ENCODE results near the gene PRPS1. TPM values are rescaled to one million over a fixed set of nuclear protein-coding genes. Genes with fewer than 3 reads are reported as not detected.
"Not testable (repeated sequence)": the region's sequence is repeated elsewhere in the genome, so short reads cannot be mapped to it uniquely, and the experiment has no call there.

The PRPS1 gene
- total RNA-seq, 2 experiments from 2014 or later: 69.8 to 71.3 TPM

DNA sequence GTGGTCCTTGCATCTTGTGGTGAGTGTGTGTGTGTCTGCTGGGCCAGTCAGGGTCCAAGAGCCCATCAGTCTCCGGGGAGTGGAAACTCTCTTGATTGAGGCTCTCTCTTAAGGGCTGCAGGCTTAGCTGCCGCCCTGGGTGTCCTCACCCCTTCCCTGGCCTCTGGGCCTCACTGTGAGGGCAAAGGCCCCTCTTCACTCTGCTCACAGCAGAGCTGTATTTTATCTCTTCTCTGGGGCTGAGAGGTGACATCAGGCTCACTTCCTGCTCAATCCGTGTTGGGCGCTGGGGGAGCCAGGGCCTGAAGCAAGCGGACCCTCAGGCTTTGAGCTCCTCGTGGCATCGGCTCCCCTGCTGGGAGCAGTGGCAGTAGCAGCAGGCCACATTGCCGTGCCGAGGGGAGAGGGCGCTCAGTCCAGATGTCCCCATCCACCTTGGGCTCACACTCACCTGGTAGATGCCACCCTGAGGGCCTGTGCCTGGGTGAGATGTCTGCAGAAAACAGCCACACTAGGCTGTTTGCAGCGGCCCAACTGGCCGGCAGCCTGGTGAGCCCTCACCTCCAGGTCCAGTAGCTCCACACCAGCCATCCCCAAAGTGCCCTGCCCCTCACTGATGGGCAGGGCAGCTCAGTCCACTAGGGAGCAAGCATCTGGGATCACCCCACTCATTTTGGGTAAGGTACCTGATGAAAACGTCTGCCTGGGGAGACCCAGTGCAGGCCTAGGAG, 24.7 kb upstream of the PRPS1 start:
- H3K9me3 Mint-ChIP-seq (ENCODE audit: insufficient read depth): no peaks in the 10 kb centered on the region
- DNase-seq (no peak), ATAC-seq (no peak)
- H3K4me1 Mint-ChIP-seq (ENCODE audit: low read depth): no peaks in the 10 kb centered on the region
- H3K27me3 Mint-ChIP-seq (ENCODE audit: low read depth): no peaks in the 10 kb centered on the region
- H3K36me3 Mint-ChIP-seq (ENCODE audit: low read depth): no peaks in the 10 kb centered on the region
- ChIA-PET POLR2A (no interaction called here), CTCF (no interaction called here)
- H3K27ac Mint-ChIP-seq: no peak overlapping the region
- no peak overlapping the region for H3K4me3 Mint-ChIP-seq

DNA sequence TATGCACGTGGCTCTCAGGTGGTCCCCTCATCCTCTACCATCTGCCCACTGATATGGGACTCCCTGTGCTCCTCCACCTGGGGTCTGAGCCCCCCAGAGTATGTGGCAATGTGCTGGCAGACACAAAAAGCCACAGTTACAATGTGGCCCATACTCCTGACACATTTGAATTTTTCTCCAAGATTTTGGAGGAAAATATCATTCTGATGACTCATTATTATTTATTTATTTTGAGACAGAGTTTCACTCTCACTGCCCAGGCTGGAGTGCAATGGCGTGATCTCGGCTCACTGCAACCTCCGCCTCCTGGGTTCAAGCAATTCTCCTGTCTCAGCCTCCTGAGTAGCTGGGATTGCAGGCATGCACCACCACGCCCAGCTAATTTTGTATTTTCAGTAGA, 19.2 kb upstream of the PRPS1 start:
- DNase-seq; H3K4me3 Mint-ChIP-seq; H3K27me3 Mint-ChIP-seq (ENCODE audit: low read depth); CTCF ChIA-PET; H3K9me3 Mint-ChIP-seq (ENCODE audit: insufficient read depth); H3K4me1 Mint-ChIP-seq (ENCODE audit: low read depth); H3K36me3 Mint-ChIP-seq (ENCODE audit: low read depth); POLR2A ChIA-PET; H3K27ac Mint-ChIP-seq; ATAC-seq: not testable (repeated sequence)

DNA sequence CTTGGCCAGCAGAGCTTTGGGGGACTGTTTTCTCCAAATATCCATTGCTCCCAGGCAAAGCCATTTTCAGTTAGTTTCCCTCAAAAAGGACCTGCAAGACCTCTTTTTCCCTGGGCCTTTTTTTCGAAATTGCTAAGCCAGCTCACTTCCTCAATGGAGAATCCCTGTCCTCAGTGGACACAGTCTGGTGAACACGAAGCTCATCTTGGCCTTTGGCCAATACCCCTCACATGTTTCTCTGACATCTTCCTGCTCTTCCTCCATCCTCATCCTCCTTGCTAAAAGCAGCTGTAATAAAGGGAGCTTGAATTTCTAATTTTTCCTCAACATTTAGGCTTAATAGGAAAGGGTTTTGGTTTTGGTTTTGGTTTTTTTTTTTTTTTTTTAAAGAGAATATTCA, 17.6 kb upstream of the PRPS1 start:
- ATAC-seq (no peak), DNase-seq (no peak)
- H3K9me3 Mint-ChIP-seq (ENCODE audit: insufficient read depth): no peaks in the 10 kb centered on the region
- H3K36me3 Mint-ChIP-seq (ENCODE audit: low read depth): no peaks in the 10 kb centered on the region
- ChIA-PET CTCF (no interaction called here), POLR2A (interaction anchor here (0.6 kb wide), 1 partner anchor 297 kb away, joined by 3 read pairs; no protein-coding TSS in a partner anchor)
- no peak overlapping the region for H3K4me3 Mint-ChIP-seq
- H3K27ac Mint-ChIP-seq: no peak overlapping the region
- H3K4me1 Mint-ChIP-seq (ENCODE audit: low read depth): no peaks in the 10 kb centered on the region
- H3K27me3 Mint-ChIP-seq (ENCODE audit: low read depth): no peaks in the 10 kb centered on the region

DNA sequence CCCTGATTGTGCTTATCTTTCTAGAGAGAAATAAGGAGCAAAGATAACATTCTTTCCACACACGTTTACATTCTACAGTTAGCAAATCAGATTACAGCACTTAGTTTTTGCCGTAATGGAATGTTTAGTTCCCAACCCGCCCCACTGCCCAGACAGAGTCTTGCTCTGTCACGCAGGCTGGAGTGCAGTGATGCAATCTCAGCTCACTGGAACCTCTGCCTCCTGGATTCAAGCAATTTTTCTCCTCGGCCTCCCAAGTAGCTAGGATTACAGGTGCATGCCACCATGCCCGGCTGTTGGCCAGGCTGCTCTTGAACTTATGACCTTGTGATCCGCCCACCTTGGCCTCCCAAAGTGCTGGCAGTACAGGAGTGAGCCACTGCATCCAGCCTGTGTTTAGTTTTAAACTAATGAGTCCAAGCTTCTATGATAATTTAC, 8.4 kb upstream of the PRPS1 start:
- H3K27ac Mint-ChIP-seq: no peak overlapping the region
- no peaks in the 10 kb centered on the region for H3K4me1 Mint-ChIP-seq (ENCODE audit: low read depth)
- CTCF ChIA-PET: interaction anchor here (0.8 kb wide), 1 partner anchor 295 kb away, joined by 3 read pairs; no protein-coding TSS in a partner anchor
- ATAC-seq: no peak
- H3K4me3 Mint-ChIP-seq: no peak overlapping the region
- H3K36me3 Mint-ChIP-seq (ENCODE audit: low read depth): no peaks in the 10 kb centered on the region
- H3K9me3 Mint-ChIP-seq (ENCODE audit: insufficient read depth): no peaks in the 10 kb centered on the region
- no peak for DNase-seq
- H3K27me3 Mint-ChIP-seq (ENCODE audit: low read depth): peaks cover 5% of the 10 kb centered on the region
- POLR2A ChIA-PET: no interaction called here

DNA sequence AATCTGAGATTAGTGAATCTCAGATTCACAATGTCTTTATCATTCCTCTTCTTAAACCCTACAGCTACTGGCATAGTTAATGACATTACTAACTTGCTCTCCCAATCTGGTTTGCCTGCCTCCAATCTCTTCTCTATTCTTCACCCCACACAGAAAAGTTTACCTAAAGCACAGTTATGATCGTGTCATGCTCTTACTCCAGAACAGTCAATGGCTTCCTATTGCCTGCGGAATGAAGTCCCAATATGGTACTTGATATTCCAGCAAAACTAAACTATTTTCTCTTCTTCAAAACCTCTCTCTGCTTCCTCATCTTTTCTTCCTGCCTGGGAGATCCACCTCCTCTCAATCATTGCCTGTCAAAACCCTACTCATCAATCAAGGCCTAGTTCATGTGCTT, 3.4 kb upstream of the PRPS1 start:
- DNase-seq: no peak
- no peak overlapping the region for H3K27ac Mint-ChIP-seq
- POLR2A ChIA-PET: no interaction called here
- H3K4me3 Mint-ChIP-seq: no peak overlapping the region
- H3K27me3 Mint-ChIP-seq (ENCODE audit: low read depth): peaks cover 5% of the 10 kb centered on the region
- H3K9me3 Mint-ChIP-seq (ENCODE audit: insufficient read depth): no peaks in the 10 kb centered on the region
- CTCF ChIA-PET: no interaction called here
- no peak for ATAC-seq
- peaks cover 8% of the 10 kb centered on the region for H3K4me1 Mint-ChIP-seq (ENCODE audit: low read depth)
- H3K36me3 Mint-ChIP-seq (ENCODE audit: low read depth): no peaks in the 10 kb centered on the region

DNA sequence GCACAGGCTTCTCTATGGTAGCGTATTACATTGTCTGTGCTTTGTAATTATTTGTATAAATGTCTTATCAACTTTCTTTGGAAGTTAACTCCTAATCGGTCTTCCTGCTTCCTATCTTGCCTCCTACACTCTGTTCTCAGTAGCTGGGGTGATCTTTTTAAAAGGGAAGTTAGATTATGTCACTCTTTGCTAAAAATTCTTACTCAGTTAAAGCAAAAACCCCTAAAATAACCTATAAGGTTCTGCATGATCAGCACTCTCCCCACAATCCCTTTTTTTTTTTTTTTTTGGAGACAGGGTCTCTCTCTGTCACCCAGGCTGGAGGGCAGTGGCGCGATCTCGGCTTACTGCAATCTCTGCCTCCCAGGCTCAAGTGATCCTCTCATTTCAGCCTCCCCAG, 2.6 kb upstream of the PRPS1 start:
- no peak overlapping the region for H3K27ac Mint-ChIP-seq
- ChIA-PET POLR2A (no interaction called here), CTCF (no interaction called here)
- ATAC-seq: no peak
- H3K4me1 Mint-ChIP-seq (ENCODE audit: low read depth): peaks cover 17% of the 10 kb centered on the region
- no peaks in the 10 kb centered on the region for H3K9me3 Mint-ChIP-seq (ENCODE audit: insufficient read depth)
- no peak for DNase-seq
- no peak overlapping the region for H3K4me3 Mint-ChIP-seq
- H3K27me3 Mint-ChIP-seq (ENCODE audit: low read depth): peaks cover 5% of the 10 kb centered on the region
- peaks cover under 1% of the 10 kb centered on the region for H3K36me3 Mint-ChIP-seq (ENCODE audit: low read depth)

DNA sequence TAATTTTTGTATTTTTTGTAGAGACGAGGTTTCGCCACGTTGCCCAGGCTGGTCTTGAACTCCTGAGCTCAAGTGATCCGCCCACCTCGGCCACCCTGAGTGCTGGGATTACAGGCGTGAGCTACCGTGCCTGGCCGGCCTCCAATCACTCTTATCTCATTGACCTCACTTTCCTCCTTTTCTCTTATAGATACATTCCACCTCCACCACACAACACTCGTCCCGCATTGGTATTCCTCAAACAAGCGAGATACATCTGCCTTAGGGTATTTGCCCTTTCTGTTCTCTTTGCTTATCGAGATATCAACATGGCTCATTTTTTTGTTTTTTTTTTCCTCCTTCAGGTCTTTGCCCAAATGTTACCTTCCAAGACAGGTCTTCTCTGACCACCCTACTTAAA, 1.8 kb upstream of the PRPS1 start:
- peaks cover 18% of the 10 kb centered on the region for H3K4me1 Mint-ChIP-seq (ENCODE audit: low read depth)
- ChIA-PET POLR2A (no interaction called here), CTCF (no interaction called here)
- ATAC-seq: no peak
- H3K36me3 Mint-ChIP-seq (ENCODE audit: low read depth): peaks cover 2% of the 10 kb centered on the region
- H3K4me3 Mint-ChIP-seq: no peak overlapping the region
- H3K27me3 Mint-ChIP-seq (ENCODE audit: low read depth): peaks cover 5% of the 10 kb centered on the region
- H3K9me3 Mint-ChIP-seq (ENCODE audit: insufficient read depth): no peaks in the 10 kb centered on the region
- H3K27ac Mint-ChIP-seq: no peak overlapping the region
- DNase-seq: no peak

DNA sequence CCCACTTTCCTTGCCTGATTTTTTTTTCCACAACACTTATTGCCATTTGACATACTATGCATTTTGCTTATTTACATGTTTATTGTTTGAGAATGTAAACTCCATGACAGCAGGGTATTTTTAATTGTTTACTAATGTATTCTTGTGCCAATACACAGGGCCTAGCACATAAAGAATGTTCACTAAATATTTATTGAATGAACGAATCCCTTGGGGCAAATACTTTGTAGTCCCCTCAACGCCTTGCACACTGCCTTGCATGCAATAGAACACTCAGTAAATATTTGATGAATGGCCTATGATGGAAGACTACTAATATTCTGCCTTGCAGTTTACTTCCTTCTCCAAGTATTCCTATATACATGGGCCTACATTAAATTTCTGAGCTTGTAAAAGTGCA, 1.4 kb upstream of the PRPS1 start:
- POLR2A ChIA-PET: no interaction called here
- DNase-seq (no peak), ATAC-seq (no peak)
- CTCF ChIA-PET: no interaction called here
- H3K4me3 Mint-ChIP-seq: no peak overlapping the region
- no peak overlapping the region for H3K27ac Mint-ChIP-seq
- H3K36me3 Mint-ChIP-seq (ENCODE audit: low read depth): peaks cover 2% of the 10 kb centered on the region
- peaks cover 18% of the 10 kb centered on the region for H3K4me1 Mint-ChIP-seq (ENCODE audit: low read depth)
- H3K27me3 Mint-ChIP-seq (ENCODE audit: low read depth): peaks cover 3% of the 10 kb centered on the region
- H3K9me3 Mint-ChIP-seq (ENCODE audit: insufficient read depth): no peaks in the 10 kb centered on the region

DNA sequence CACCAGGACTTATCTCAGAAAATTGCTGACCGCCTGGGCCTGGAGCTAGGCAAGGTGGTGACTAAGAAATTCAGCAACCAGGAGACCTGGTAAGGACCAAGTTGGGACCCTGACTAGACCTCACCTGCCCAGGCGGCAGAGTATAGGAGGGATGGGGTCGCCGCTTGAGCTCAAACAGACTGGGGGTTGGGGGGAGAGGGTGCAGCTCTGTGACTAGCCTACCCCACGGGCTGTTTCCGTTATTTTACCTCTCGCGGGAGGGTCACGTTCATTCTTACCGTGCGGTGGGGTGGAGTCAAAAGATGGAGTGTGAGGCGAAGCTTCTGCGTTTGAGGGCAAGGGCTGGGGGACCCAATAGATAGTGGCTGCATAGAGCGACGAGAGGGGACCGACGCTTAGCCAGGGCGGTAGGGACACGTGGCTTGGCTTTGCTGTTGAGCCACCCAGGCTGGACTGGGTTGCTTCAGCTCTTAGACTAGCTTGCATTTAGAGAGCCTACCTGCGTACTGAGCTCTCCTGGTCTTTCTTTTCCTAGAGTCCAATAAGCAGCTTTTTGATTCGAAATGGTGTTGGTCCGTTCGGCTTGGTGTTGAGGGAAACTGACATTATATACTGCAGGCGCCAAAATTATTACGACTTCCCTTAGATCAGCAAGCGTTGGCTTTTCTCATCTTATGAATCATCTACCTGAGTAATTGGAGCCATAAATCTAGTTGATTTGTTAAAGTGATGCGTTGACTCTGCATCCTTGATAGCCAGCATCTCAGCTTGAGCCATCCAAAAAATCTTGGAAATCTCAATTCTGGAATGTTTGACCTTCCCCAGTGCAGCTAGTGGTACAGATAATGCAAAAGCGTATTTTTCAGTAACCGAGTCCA, 591 bp downstream of the PRPS1 start:
- peak; percentile 67 for ATAC-seq
- ChIA-PET CTCF (interaction anchor here (0.5 to 6.0 kb wide), 10 partner anchors 12 to 364 kb away, joined by 3 to 31 read pairs (median 3); partner anchors contain the start of gene NCBP2L), POLR2A (interaction anchor here (0.6 to 2.4 kb wide), 15 partner anchors 14 to 510 kb away, joined by 3 to 18 read pairs (median 4); partner anchors contain the start of gene RBM41)

DNA sequence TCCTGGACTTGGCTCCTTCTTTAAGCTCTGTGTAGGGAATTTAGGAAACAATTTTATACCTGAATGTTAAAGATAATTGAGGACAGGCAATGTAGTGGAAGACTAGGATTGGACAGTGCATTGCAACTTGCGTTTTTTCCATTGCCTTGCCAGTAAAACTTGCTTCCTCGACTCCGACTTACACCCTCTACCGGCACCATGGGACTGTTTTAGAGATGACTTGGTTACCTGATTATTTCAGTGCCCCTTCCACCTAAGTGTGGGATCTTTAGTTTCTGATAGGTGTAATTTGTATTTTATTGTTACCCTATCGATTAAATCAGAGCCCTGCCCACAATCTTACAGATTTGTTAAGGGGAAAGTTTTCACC, 1.2 kb downstream of the PRPS1 start:
- Mint-ChIP-seq H3K36me3 (ENCODE audit: low read depth) (peaks cover 6% of the 10 kb centered on the region), H3K4me3 (peak overlapping the region; percentile 86), H3K9me3 (ENCODE audit: insufficient read depth) (no peaks in the 10 kb centered on the region), H3K4me1 (ENCODE audit: low read depth) (peaks cover 26% of the 10 kb centered on the region), H3K27ac (peak overlapping the region; percentile 96), H3K27me3 (ENCODE audit: low read depth) (no peaks in the 10 kb centered on the region)
- CTCF ChIA-PET: interaction anchor here (0.9 to 6.0 kb wide), 6 partner anchors 11 to 148 kb away, joined by 3 to 31 read pairs (median 4); partner anchors contain the start of gene NCBP2L
- no peak for ATAC-seq
- POLR2A ChIA-PET: interaction anchor here (1.0 to 2.4 kb wide), 5 partner anchors 44 to 112 kb away, joined by 3 to 18 read pairs (median 4); no protein-coding TSS in a partner anchor
- DNase-seq: peak; percentile 32

More for the DNA sequence above, 591 bp downstream of the PRPS1 start:
- Mint-ChIP-seq H3K4me1 (ENCODE audit: low read depth) (peaks cover 26% of the 10 kb centered on the region), H3K27ac (peak overlapping the region; percentile 96), H3K4me3 (peak overlapping the region; percentile 86), H3K36me3 (ENCODE audit: low read depth) (peaks cover 6% of the 10 kb centered on the region), H3K27me3 (ENCODE audit: low read depth) (no peaks in the 10 kb centered on the region), H3K9me3 (ENCODE audit: insufficient read depth) (no peaks in the 10 kb centered on the region)
- DNase-seq: peak; percentile 72

DNA sequence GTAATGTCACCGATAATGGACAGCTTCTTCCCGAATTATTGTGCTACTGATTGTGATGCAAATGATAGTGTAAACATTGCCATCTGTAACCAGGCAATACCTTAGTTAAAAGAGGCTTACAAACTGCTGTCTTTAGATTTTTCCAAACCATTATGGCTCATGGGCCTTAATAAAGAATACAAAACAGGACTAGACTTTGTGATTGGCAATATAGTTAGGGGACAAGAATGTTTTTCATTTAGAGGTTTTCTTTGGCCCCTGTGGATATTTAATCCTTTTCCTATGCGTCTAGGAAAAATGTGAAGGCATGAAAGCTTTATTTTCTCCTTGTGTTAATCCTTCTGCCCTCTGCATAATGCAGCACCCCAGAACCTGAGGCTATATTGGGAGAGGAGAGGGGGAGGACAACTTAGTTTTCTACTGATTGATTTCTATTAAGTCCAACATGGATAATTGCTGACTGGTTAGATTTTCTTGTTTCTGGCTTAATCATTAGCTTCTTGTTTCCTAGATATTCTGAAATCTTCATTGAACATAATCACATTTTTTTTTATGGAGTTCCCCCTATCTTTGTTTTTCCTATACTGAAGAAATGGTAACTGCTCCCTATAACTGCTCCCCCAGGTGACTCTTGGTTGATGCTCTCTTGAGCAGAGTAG, 1.9 kb downstream of the PRPS1 start:
- Mint-ChIP-seq H3K4me3 (peak overlapping the region; percentile 86), H3K4me1 (ENCODE audit: low read depth) (peaks cover 26% of the 10 kb centered on the region), H3K9me3 (ENCODE audit: insufficient read depth) (no peaks in the 10 kb centered on the region), H3K27ac (no peak overlapping the region), H3K27me3 (ENCODE audit: low read depth) (no peaks in the 10 kb centered on the region), H3K36me3 (ENCODE audit: low read depth) (peaks cover 6% of the 10 kb centered on the region)
- CTCF ChIA-PET: interaction anchor here (1.0 to 6.0 kb wide), 3 partner anchors 25 to 147 kb away, joined by 3 to 31 read pairs (median 5); partner anchors contain the start of gene NCBP2L
- ATAC-seq (no peak), DNase-seq (no peak)
- POLR2A ChIA-PET: interaction anchor here (1.3 to 1.7 kb wide), 3 partner anchors 43 to 100 kb away, joined by 3 to 4 read pairs (median 4); no protein-coding TSS in a partner anchor

All from activated CD8-positive, alpha-beta T cell treated with anti-CD3 and anti-CD28 coated beads, Interleukin-2, amount 10 ng/mL, durations not matched to agents 7 days and 5 days (primary cell).